SK-N-MC (cell line): ENCODE data around the gene PGAM2.

ENCODE experiments used
- EZH2 ChIP-seq: fragments of 200-600 bp; sonication (generic); IDR thresholded peaks from one replicate; pipeline ENCODE4 v1.6.1; 2017; ENCODE audit warnings: antibody characterized with exemption
- FOXP2 ChIP-seq: optimal IDR thresholded peaks from 2 replicates; pipeline ENCODE3; 2011; ENCODE audit warnings: mild to moderate bottlenecking, moderate library complexity; ENCODE audit not compliant: insufficient read depth; ENCODE audit errors: extremely low read length, control extremely low read depth
- POLR2AphosphoS5 ChIP-seq: IDR thresholded peaks from 2 replicates; pipeline ENCODE4 v1.6.1; 2012; ENCODE audit warnings: mild to moderate bottlenecking, low read depth, low read length, borderline replicate concordance

- no peak for TF ChIP-seq EZH2
- TF ChIP-seq POLR2AphosphoS5, result no peak
- no peak for TF ChIP-seq FOXP2
Observed at GRCh38 chr7:44110719-44111635, 45.6 kb upstream of the PGAM2 start.
